GM23338 (cell line): ENCODE measurements around the gene C2orf15. TPM values are rescaled to one million over a fixed set of nuclear protein-coding genes. Genes with fewer than 3 reads are reported as not detected.
A peak's percentile ranks its signal among the peaks of the same experiment; 100 is the strongest.

ENCODE experiments used
- ATAC-seq: fragments of 200-7000 bp; cut with Tn5 transposase; 3 replicates; pipeline ENCODE4 v1.9.1; 2020
- DNase-seq: peaks from one replicate; pipeline ENCODE4 v3.0.0-alpha.2; 2015; ENCODE audit warnings: low spot score
- H2AFZ ChIP-seq: fragments of 200-600 bp; sonication (generic); 2 replicates; pipeline ENCODE4 v1.8.0; 2016; ENCODE audit warnings: antibody characterized with exemption, mild to moderate bottlenecking, moderate library complexity
- H3F3A ChIP-seq: fragments of 200-600 bp; sonication (generic); replicated peaks from 2 replicates; pipeline ENCODE4 v1.8.0; 2017; ENCODE audit warnings: antibody characterized with exemption, mixed run types, low read depth
- H3K27ac ChIP-seq: fragments of 200-600 bp; sonication (generic); 2 replicates; pipeline ENCODE4 v1.6.1; 2016; ENCODE audit warnings: low read depth
- H3K27me3 ChIP-seq: fragments of 200-600 bp; sonication (generic); 2 replicates; pipeline ENCODE4 v1.8.0; 2016; ENCODE audit warnings: mild to moderate bottlenecking, mixed run types, moderate library complexity; ENCODE audit not compliant: insufficient read depth
- H3K36me3 ChIP-seq: fragments of 200-600 bp; sonication (generic); 2 replicates; pipeline ENCODE4 v1.8.0; 2016; ENCODE audit warnings: mild to moderate bottlenecking; ENCODE audit not compliant: insufficient read depth
- H3K4me1 ChIP-seq: fragments of 200-600 bp; sonication (generic); 2 replicates; pipeline ENCODE4 v1.8.0; 2016; ENCODE audit warnings: mild to moderate bottlenecking, moderate library complexity; ENCODE audit not compliant: insufficient read depth
- H3K4me2 ChIP-seq: fragments of 200-600 bp; sonication (generic); 2 replicates; pipeline ENCODE4 v1.7.1; 2017; ENCODE audit warnings: mixed run types
- H3K4me3 ChIP-seq: fragments of 200-600 bp; sonication (generic); 2 replicates; pipeline ENCODE4 v1.6.1; 2016; ENCODE audit warnings: mixed run types
- H3K79me2 ChIP-seq: fragments of 200-600 bp; sonication (generic); replicated peaks from 2 replicates; pipeline ENCODE4 v1.8.0; 2017; ENCODE audit warnings: mild to moderate bottlenecking; ENCODE audit not compliant: insufficient read depth
- H3K9me2 ChIP-seq: fragments of 200-600 bp; sonication (generic); 2 replicates; pipeline ENCODE4 v1.8.0; 2017; ENCODE audit not compliant: insufficient read depth
- H4K20me1 ChIP-seq: fragments of 200-600 bp; sonication (generic); replicated peaks from 2 replicates; pipeline ENCODE4 v1.8.0; 2017; ENCODE audit warnings: mild to moderate bottlenecking; ENCODE audit not compliant: insufficient read depth
- H3K27ac Mint-ChIP-seq: 2 replicates; pipeline ENCODE4 v1.8.0; 2020; ENCODE audit warnings: inconsistent platforms, mild to moderate bottlenecking, moderate library complexity, mixed read lengths
- H3K27me3 Mint-ChIP-seq: 3 replicates; pipeline ENCODE4 v1.8.0; 2022; ENCODE audit warnings: low read depth, mild to moderate bottlenecking, moderate library complexity, mixed read lengths, inconsistent platforms; ENCODE audit not compliant: insufficient read depth, poor library complexity
- H3K36me3 Mint-ChIP-seq: 3 replicates; pipeline ENCODE4 v1.8.0; 2021; ENCODE audit warnings: low read depth, mild to moderate bottlenecking, inconsistent platforms, moderate library complexity, mixed read lengths
- H3K4me1 Mint-ChIP-seq: 3 replicates; pipeline ENCODE4 v1.8.0; 2020; ENCODE audit warnings: mild to moderate bottlenecking, inconsistent platforms, mixed read lengths
- H3K4me3 Mint-ChIP-seq: 3 replicates; pipeline ENCODE4 v1.8.0; 2021; ENCODE audit warnings: moderate library complexity, mild to moderate bottlenecking, inconsistent platforms, mixed read lengths
- H3K9me3 Mint-ChIP-seq: 3 replicates; pipeline ENCODE4 v1.8.0; 2020; ENCODE audit warnings: moderate library complexity, mild to moderate bottlenecking, inconsistent platforms, mixed read lengths
- CREB1 ChIP-seq: fragments of 250-450 bp; sonication (Bioruptor Pico); IDR thresholded peaks from 2 replicates; pipeline ENCODE4 v1.5.0; 2020; ENCODE audit warnings: low read depth, mild to moderate bottlenecking, moderate library complexity
- CTCF ChIP-seq, 2 experiments: fragments of 200-600 bp in 1 of 2; sonication (generic) in 1 of 2; conservative IDR thresholded peaks; 2 replicates each; pipeline versions ENCODE4 v1.5.1 to v1.6.1; 2016 to 2017; ENCODE audit warnings: antibody characterized with exemption in 2 of 2, low read depth in 2 of 2, mild to moderate bottlenecking in 2 of 2, moderate library complexity in 1 of 2
- EZH2 ChIP-seq: fragments of 200-600 bp; sonication (generic); IDR thresholded peaks from one replicate; pipeline ENCODE4 v1.8.0; 2017; ENCODE audit warnings: antibody characterized with exemption, mild to moderate bottlenecking, low read depth; ENCODE audit not compliant: unreplicated experiment
- EZH2phosphoT487 ChIP-seq: fragments of 200-600 bp; sonication (generic); IDR thresholded peaks from one replicate; pipeline ENCODE4 v1.8.1; 2018; ENCODE audit warnings: antibody characterized with exemption; ENCODE audit not compliant: unreplicated experiment
- JUNB ChIP-seq: IDR thresholded peaks from one replicate; pipeline ENCODE4 v1.6.1; 2016; ENCODE audit warnings: antibody characterized with exemption; ENCODE audit not compliant: unreplicated experiment
- POLR2AphosphoS5 ChIP-seq: IDR thresholded peaks from 2 replicates; pipeline ENCODE4 v1.6.1; 2016; ENCODE audit warnings: antibody characterized with exemption, low read depth
- REST ChIP-seq: IDR thresholded peaks from one replicate; pipeline ENCODE4 v1.6.1; 2018; ENCODE audit warnings: antibody characterized with exemption; ENCODE audit not compliant: unreplicated experiment
- STAT1 ChIP-seq: IDR thresholded peaks from one replicate; pipeline ENCODE4 v1.6.1; 2016; ENCODE audit warnings: antibody characterized with exemption; ENCODE audit not compliant: unreplicated experiment
- ZNF114 ChIP-seq: fragments of 250-450 bp; sonication (Bioruptor Pico); IDR thresholded peaks from 2 replicates; pipeline ENCODE4 v1.5.0; 2020; ENCODE audit warnings: mild to moderate bottlenecking, moderate library complexity
- ZNF331 ChIP-seq: fragments of 250-450 bp; sonication (Bioruptor Pico); IDR thresholded peaks from 2 replicates; pipeline ENCODE4 v1.5.0; 2020; ENCODE audit warnings: low read depth, mild to moderate bottlenecking, moderate library complexity
- ZNF462 ChIP-seq: fragments of 250-450 bp; sonication (Bioruptor Pico); IDR thresholded peaks from 2 replicates; pipeline ENCODE4 v1.5.0; 2020; ENCODE audit warnings: mild to moderate bottlenecking, moderate library complexity
- polyA plus RNA-seq: library from polyadenylated mRNA; unstranded; fragments of >200 nt; fragmentation: Nextera tagmentation; extraction: Ambion mirVana; gene quantifications from 2 replicates; pipeline ENCODE4 v1.2.1, GENCODE V29; 2016
- total RNA-seq: library from RNA; depleted of rRNA; stranded (reverse); fragments of >200 nt; shearing (Covaris generic); gene quantifications from 2 replicates; pipeline ENCODE4 v1.2.3, GENCODE V29; 2014

Gene C2orf15
- total and polyA plus RNA-seq, 2 experiments from 2014 or later = 7.9 to 8.4 TPM

GRCh38 chr2:99111945-99112344 is 29.6 kb upstream of the C2orf15 start:
- no peaks in the 10 kb centered on the region for H3K4me1 ChIP-seq
- peak overlapping the region; percentile 9; the same call in 1 of the 2 replicates for H3K27ac Mint-ChIP-seq
- H3K9me2 ChIP-seq = no peaks in the 10 kb centered on the region
- H3K27me3 ChIP-seq = no peaks in the 10 kb centered on the region
- H3K4me2 ChIP-seq = no peak overlapping the region
- ATAC-seq (no peak), DNase-seq (no peak)
- no peaks in the 10 kb centered on the region for H3K36me3 ChIP-seq
- H3K36me3 Mint-ChIP-seq = no peaks in the 10 kb centered on the region
- no peak overlapping the region for H3K4me3 Mint-ChIP-seq
- no peak overlapping the region for H2AFZ ChIP-seq
- no peak for TF ChIP-seq ZNF114 (CRISPR knock-in tag)
- TF ChIP-seq EZH2 = no peak
- no peak for TF ChIP-seq ZNF331 (CRISPR knock-in tag)
- TF ChIP-seq REST = no peak
- no peak for TF ChIP-seq JUNB
- no peak for TF ChIP-seq POLR2AphosphoS5
- TF ChIP-seq EZH2phosphoT487 = no peak
- H3K79me2 ChIP-seq = no peaks in the 10 kb centered on the region
- H3F3A ChIP-seq = no peaks in the 10 kb centered on the region
- H3K27me3 Mint-ChIP-seq = peaks cover 2% of the 10 kb centered on the region
- H4K20me1 ChIP-seq = no peaks in the 10 kb centered on the region
- no peak overlapping the region for H3K4me3 ChIP-seq
- H3K9me3 Mint-ChIP-seq = no peaks in the 10 kb centered on the region
- no peak overlapping the region for H3K27ac ChIP-seq
- peaks cover 6% of the 10 kb centered on the region for H3K4me1 Mint-ChIP-seq

- no peaks in the 10 kb centered on the region for H3K79me2 ChIP-seq
- H3F3A ChIP-seq = no peaks in the 10 kb centered on the region
- H2AFZ ChIP-seq = no peak overlapping the region
- H3K27ac ChIP-seq = no peak overlapping the region
- no peak overlapping the region for H3K4me2 ChIP-seq
- Mint-ChIP-seq H3K27me3 (peaks cover 2% of the 10 kb centered on the region), H3K4me1 (peaks cover 6% of the 10 kb centered on the region), H3K9me3 (no peaks in the 10 kb centered on the region), H3K27ac (no peak overlapping the region), H3K4me3 (no peak overlapping the region), H3K36me3 (no peaks in the 10 kb centered on the region)
- no peaks in the 10 kb centered on the region for H3K4me1 ChIP-seq
- no peaks in the 10 kb centered on the region for H3K27me3 ChIP-seq
- no peaks in the 10 kb centered on the region for H4K20me1 ChIP-seq
- no peaks in the 10 kb centered on the region for H3K36me3 ChIP-seq
- H3K9me2 ChIP-seq = no peaks in the 10 kb centered on the region
- DNase-seq = no peak
- no peak overlapping the region for H3K4me3 ChIP-seq
- ATAC-seq = no peak
- TF ChIP-seq STAT1 (no peak), JUNB (no peak), ZNF114 (CRISPR knock-in tag) (no peak), ZNF331 (CRISPR knock-in tag) (no peak), EZH2phosphoT487 (no peak), EZH2 (no peak), CREB1 (no peak), ZNF462 (CRISPR knock-in tag) (no peak), CTCF (conservative IDR thresholded peaks at IDR 0.05; ENCODE audit: low read depth in 2 of 2) (no peak)
Observed at GRCh38 chr2:99112617-99113016, 28.9 kb upstream of the C2orf15 start.
